B cell (primary cell): ENCODE results near the gene NBEAL2. TPM values are rescaled to one million over a fixed set of nuclear protein-coding genes. Genes with fewer than 3 reads are reported as not detected.
A peak's percentile ranks its signal among the peaks of the same experiment; 100 is the strongest.

Experiments used
- ATAC-seq: fragments of 200-7000 bp; cut with Tn5 transposase; one replicate; pipeline ENCODE4 v1.10.0; 2021; ENCODE audit warnings: low read depth, mild to moderate bottlenecking, moderate number of reproducible peaks, moderate library complexity
- CTCF ChIA-PET: fragments of 350-600 bp; sonication (Branson Sonifier 250); formaldehyde crosslinking; loops from one replicate; lab custom pipeline; 2021; ENCODE audit warnings: antibody characterized with exemption, inconsistent platforms; lab: Charles Lee
- POLR2A ChIA-PET: fragments of 350-600 bp; sonication (Branson Sonifier 250); formaldehyde crosslinking; loops from one replicate; lab custom pipeline; 2021; ENCODE audit warnings: antibody characterized with exemption; lab: Charles Lee
- DNase-seq: peaks from one replicate; pipeline ENCODE4 v3.0.0; 2013
- H2AFZ ChIP-seq: 2 replicates; pipeline ENCODE4 v1.6.1; 2012; ENCODE audit warnings: mild to moderate bottlenecking, low read depth, low read length; ENCODE audit not compliant: insufficient read depth, poor library complexity, severe bottlenecking
- H3K27ac ChIP-seq, 2 donors: 1 replicate in 1 of 2; 2 replicates in 1 of 2; pipeline ENCODE4 v1.5.1; 2012 to 2013; ENCODE audit warnings: low read length in 2 of 2, mild to moderate bottlenecking in 2 of 2, moderate library complexity in 1 of 2
- H3K27me3 ChIP-seq, 4 experiments: fragments of 200-600 bp in 1 of 4; sonication (generic) in 1 of 4; replicated peaks in 1 of 4; 1 replicate in 2 of 4; 2 replicates in 2 of 4; pipeline versions ENCODE4 v1.6.1 to v1.7.0; 2013 to 2016; ENCODE audit warnings: low read length in 3 of 4, mild to moderate bottlenecking in 2 of 4, mixed read lengths in 1 of 4, moderate library complexity in 1 of 4; ENCODE audit not compliant: insufficient read depth in 4 of 4, control insufficient read depth in 3 of 4; ENCODE audit errors: control extremely low read depth in 1 of 4
- H3K36me3 ChIP-seq, 2 experiments: replicated peaks in 1 of 2; 1 replicate in 1 of 2; 2 replicates in 1 of 2; pipeline versions ENCODE4 v1.6.1 to v1.7.1; 2013; ENCODE audit warnings: low read length in 1 of 2; ENCODE audit not compliant: insufficient read depth in 2 of 2, control insufficient read depth in 1 of 2; ENCODE audit errors: control extremely low read depth in 1 of 2, extremely low read depth in 1 of 2
- H3K4me1 ChIP-seq, 2 donors: fragments of 200-600 bp in 1 of 2; sonication (generic) in 1 of 2; 1 replicate in 1 of 2; 2 replicates in 1 of 2; pipeline versions ENCODE4 v1.5.1 to v1.6.1; 2013 to 2017; ENCODE audit warnings: low read length in 2 of 2; ENCODE audit not compliant: control insufficient read depth in 2 of 2, insufficient read depth in 2 of 2
- H3K4me2 ChIP-seq: replicated peaks from 2 replicates; pipeline ENCODE3; 2012; ENCODE audit warnings: mild to moderate bottlenecking, low read depth, low read length; ENCODE audit not compliant: poor library complexity, severe bottlenecking
- H3K4me3 ChIP-seq, 5 experiments: fragments of 200-600 bp in 1 of 5; sonication (generic) in 1 of 5; 1 replicate in 3 of 5; 2 replicates in 2 of 5; pipeline versions ENCODE4 v1.5.1 to v1.7.0; 2011 to 2016; ENCODE audit warnings: low read length in 4 of 5, mild to moderate bottlenecking in 4 of 5, low read depth in 2 of 5, control low read depth in 1 of 5, moderate library complexity in 1 of 5; ENCODE audit not compliant: insufficient read depth in 1 of 5; ENCODE audit errors: control extremely low read depth in 1 of 5, extremely low read depth in 1 of 5
- H3K79me2 ChIP-seq: fragments of 200-600 bp; sonication (generic); one replicate; pipeline ENCODE4 v1.6.0; 2016; ENCODE audit warnings: low read length; ENCODE audit not compliant: control insufficient read depth, insufficient read depth
- H3K9ac ChIP-seq: fragments of 200-600 bp; sonication (generic); 2 replicates; pipeline ENCODE4 v1.6.1; 2017; ENCODE audit warnings: mild to moderate bottlenecking, low read length, moderate library complexity
- H3K9me3 ChIP-seq, 3 donors: one replicate each; pipeline versions ENCODE4 v1.6.1 to v1.7.1; 2013; ENCODE audit warnings: low read length in 2 of 3; ENCODE audit not compliant: control insufficient read depth in 2 of 3, insufficient read depth in 1 of 3; ENCODE audit errors: control extremely low read depth in 1 of 3
- H4K20me1 ChIP-seq: 2 replicates; pipeline ENCODE4 v1.6.0; 2012; ENCODE audit warnings: mild to moderate bottlenecking, low read length; ENCODE audit not compliant: insufficient read depth, control insufficient read depth, poor library complexity, severe bottlenecking
- H3K27ac Mint-ChIP-seq: one replicate; pipeline ENCODE4 v1.8.0; 2021; ENCODE audit warnings: mixed read lengths
- H3K27me3 Mint-ChIP-seq: one replicate; pipeline ENCODE4 v1.8.0; 2021; ENCODE audit warnings: mixed read lengths
- H3K4me1 Mint-ChIP-seq: one replicate; pipeline ENCODE4 v1.8.0; 2021; ENCODE audit warnings: mixed read lengths
- H3K4me3 Mint-ChIP-seq: one replicate; pipeline ENCODE4 v1.8.0; 2021; ENCODE audit warnings: mixed read lengths
- H3K9me3 Mint-ChIP-seq: one replicate; pipeline ENCODE4 v1.8.0; 2022; ENCODE audit warnings: mixed read lengths; ENCODE audit not compliant: insufficient read depth
- EZH2 ChIP-seq: IDR thresholded peaks from 2 replicates; pipeline ENCODE4 v1.6.1; 2012; ENCODE audit warnings: borderline replicate concordance, low read depth, mild to moderate bottlenecking, moderate library complexity, low read length; ENCODE audit not compliant: insufficient read depth, poor library complexity, severe bottlenecking
- WGBS: methylation state at CpG from one replicate; pipeline ENCODE4 v1.1.5; 2013; ENCODE audit warnings: missing lambda C conversion rate; ENCODE audit not compliant: insufficient coverage; 5-methylcytosine and 5-hydroxymethylcytosine counted together
- intact Hi-C: fragments of 100-400 bp; cut with micrococcal nuclease; formaldehyde crosslinking; loops from one replicate; pipeline ENCODE4 v1.10.0; 2022
- polyA plus RNA-seq: library from polyadenylated mRNA; depleted of rRNA; stranded (reverse); fragments of >200 nt; gene quantifications from 2 replicates; pipeline ENCODE4 v1.2.3, GENCODE V29; 2012
- total RNA-seq, 2 donors: library from RNA; stranded (reverse); fragments of 120-200 nt in 1 of 2; gene quantifications; 1 replicate in 1 of 2; 2 replicates in 1 of 2; pipeline versions ENCODE4 v1.2.3 to v1.2.4, GENCODE V29; 2013 to 2022
- TF ChIP-seq, protein P1 (sequence below): fragments of 200-600 bp; IDR thresholded peaks from one replicate; pipeline ENCODE4 v1.8.0; 2022; ENCODE audit warnings: antibody characterized with exemption, mild to moderate bottlenecking

NBEAL2 gene
- total and polyA plus RNA-seq, 2 donors (not counting 1 experiment from before 2014, with no cell fraction given), result 63.8 to 155 TPM

DNA sequence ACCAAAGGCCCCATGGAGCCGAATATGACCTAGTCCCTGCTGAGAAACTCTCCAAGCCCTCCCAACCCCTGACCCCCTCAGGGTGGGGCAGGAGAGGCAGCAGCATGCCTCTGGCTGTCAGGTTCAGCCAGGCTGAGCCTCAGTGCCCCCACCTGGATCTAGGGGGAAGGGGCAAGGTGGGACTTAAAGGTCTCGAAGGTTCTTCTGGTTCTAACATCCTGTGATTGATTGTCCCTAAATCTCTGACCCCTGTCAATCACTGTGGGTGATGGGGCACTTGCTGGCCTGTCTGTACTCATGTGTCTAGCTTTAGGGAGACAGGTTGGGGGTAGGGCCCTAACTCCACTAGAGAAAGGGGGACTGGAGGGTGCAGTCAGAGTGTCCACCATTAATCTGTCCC lies 13.8 kb downstream of the NBEAL2 start:
- peaks cover 21 to 30% of the 10 kb centered on the region in 2 donors for H3K4me1 ChIP-seq
- no peaks in the 10 kb centered on the region for H3K9me3 Mint-ChIP-seq
- 94% methylated on average over 2 of the region's 2 CpGs for WGBS
- H3K4me1 Mint-ChIP-seq, result peaks cover 38% of the 10 kb centered on the region
- ATAC-seq (no peak), DNase-seq (no peak)
- peaks cover 5% of the 10 kb centered on the region for H4K20me1 ChIP-seq
- intact Hi-C loops, result no loop called here
- ChIA-PET CTCF (interaction anchor here (1.1 to 12.1 kb wide), 3 partner anchors 65 to 127 kb away, joined by 3 to 146 read pairs (median 6); no protein-coding TSS in a partner anchor), POLR2A (no interaction called here)
- no peak for TF ChIP-seq EZH2
- TF ChIP-seq, protein P1, sequence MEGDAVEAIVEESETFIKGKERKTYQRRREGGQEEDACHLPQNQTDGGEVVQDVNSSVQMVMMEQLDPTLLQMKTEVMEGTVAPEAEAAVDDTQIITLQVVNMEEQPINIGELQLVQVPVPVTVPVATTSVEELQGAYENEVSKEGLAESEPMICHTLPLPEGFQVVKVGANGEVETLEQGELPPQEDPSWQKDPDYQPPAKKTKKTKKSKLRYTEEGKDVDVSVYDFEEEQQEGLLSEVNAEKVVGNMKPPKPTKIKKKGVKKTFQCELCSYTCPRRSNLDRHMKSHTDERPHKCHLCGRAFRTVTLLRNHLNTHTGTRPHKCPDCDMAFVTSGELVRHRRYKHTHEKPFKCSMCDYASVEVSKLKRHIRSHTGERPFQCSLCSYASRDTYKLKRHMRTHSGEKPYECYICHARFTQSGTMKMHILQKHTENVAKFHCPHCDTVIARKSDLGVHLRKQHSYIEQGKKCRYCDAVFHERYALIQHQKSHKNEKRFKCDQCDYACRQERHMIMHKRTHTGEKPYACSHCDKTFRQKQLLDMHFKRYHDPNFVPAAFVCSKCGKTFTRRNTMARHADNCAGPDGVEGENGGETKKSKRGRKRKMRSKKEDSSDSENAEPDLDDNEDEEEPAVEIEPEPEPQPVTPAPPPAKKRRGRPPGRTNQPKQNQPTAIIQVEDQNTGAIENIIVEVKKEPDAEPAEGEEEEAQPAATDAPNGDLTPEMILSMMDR, result no peak
- no peaks in the 10 kb centered on the region for H3K27me3 Mint-ChIP-seq
- H3K9ac ChIP-seq, result no peak overlapping the region
- H2AFZ ChIP-seq, result no peak overlapping the region
- no peak overlapping the region for H3K4me2 ChIP-seq
- H3K9me3 ChIP-seq, result no peaks in the 10 kb centered on the region
- H3K36me3 ChIP-seq, result peaks cover 0 to 18% of the 10 kb centered on the region in 2 experiments
- no peak overlapping the region for H3K4me3 Mint-ChIP-seq
- peaks cover 13% of the 10 kb centered on the region for H3K79me2 ChIP-seq
- peak overlapping the region; percentile 50 for H3K27ac Mint-ChIP-seq
- no peaks in the 10 kb centered on the region for H3K27me3 ChIP-seq
- no peak overlapping the region for H3K27ac ChIP-seq
- no peak overlapping the region for H3K4me3 ChIP-seq

DNA sequence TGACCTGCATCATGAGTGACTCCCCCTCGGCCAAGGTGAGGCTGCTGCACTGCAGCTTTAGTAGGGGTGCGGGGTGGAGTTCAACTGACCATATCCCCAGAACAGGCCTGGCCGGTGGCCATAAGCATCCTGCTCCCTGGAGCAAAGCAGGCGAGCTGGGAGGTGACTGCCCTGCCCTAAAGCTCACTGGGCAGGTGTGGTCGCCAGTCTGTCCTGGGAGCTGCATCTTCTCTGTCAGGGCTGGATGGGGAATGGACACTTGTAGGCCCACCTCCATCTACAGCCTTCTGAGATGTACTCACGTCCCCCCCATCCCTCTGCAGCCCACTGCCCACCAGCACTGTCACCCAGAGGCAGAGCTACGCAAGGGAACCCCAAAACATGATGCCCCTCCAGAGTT lies 14.5 kb downstream of the NBEAL2 start:
- intact Hi-C loops, result no loop called here
- no peak overlapping the region for H3K27ac Mint-ChIP-seq

More for the DNA sequence above, 14.5 kb downstream of the NBEAL2 start:
- no peak overlapping the region for H2AFZ ChIP-seq
- Mint-ChIP-seq H3K27me3 (no peaks in the 10 kb centered on the region), H3K4me3 (no peak overlapping the region), H3K4me1 (peaks cover 33% of the 10 kb centered on the region), H3K9me3 (no peaks in the 10 kb centered on the region)
- peaks cover 16 to 32% of the 10 kb centered on the region in 2 donors for H3K4me1 ChIP-seq
- 94% methylated on average over 7 of the region's 7 CpGs for WGBS
- no peak for ATAC-seq
- POLR2A ChIA-PET, result no interaction called here
- no peak overlapping the region for H3K9ac ChIP-seq
- no peaks in the 10 kb centered on the region for H3K27me3 ChIP-seq
- CTCF ChIA-PET, result interaction anchor here (0.8 to 12.1 kb wide), 3 partner anchors 14 to 128 kb away, joined by 3 to 146 read pairs (median 6); no protein-coding TSS in a partner anchor
- peaks cover 17% of the 10 kb centered on the region for H3K79me2 ChIP-seq
- no peak overlapping the region for H3K4me3 ChIP-seq
- no peak overlapping the region for H3K27ac ChIP-seq
- H3K9me3 ChIP-seq, result no peaks in the 10 kb centered on the region
- H3K4me2 ChIP-seq, result no peak overlapping the region
- H3K36me3 ChIP-seq, result peaks cover 0 to 22% of the 10 kb centered on the region in 2 experiments
- no peaks in the 10 kb centered on the region for H4K20me1 ChIP-seq
- TF ChIP-seq EZH2, result no peak
- TF ChIP-seq, protein P1, result no peak
- no peak for DNase-seq
